ENCODE results near the gene PLEKHJ1. TPM values are rescaled to one million over a fixed set of nuclear protein-coding genes. Genes with fewer than 3 reads are reported as not detected.

The PLEKHJ1 gene
- total and polyA plus RNA-seq, 9 of the 15 experiments (the other 6 are each of a cell fraction or from before 2014, with no cell fraction given): 1.5 to 188 (median 63.9) TPM

GRCh38 chr19:2186071-2186846 lies 49.9 kb downstream of the PLEKHJ1 start:
- TF ChIP-seq POLR2G (IDR thresholded peaks at IDR 0.05; ENCODE audit: low read depth, low read length): 0 out of 2 replicates have a peak, but pooled peaks have one; percentile 1
- TF ChIP-seq ZBTB33 (CRISPR knock-in tag; IDR thresholded peaks at IDR 0.05): peak; percentile 79
- TF ChIP-seq DPF2 (IDR thresholded peaks at IDR 0.05): no peak
- Histone ChIP-seq H3K36me3 (ENCODE audit: control insufficient read depth, insufficient read depth, low read length) (peaks cover 92% of the 10 kb centered on the region), H3K4me3 (no peak overlapping the region), H2AFZ (ENCODE audit: low read depth, low read length) (no peak overlapping the region), H4K20me1 (replicated peaks; ENCODE audit: control insufficient read depth, insufficient read depth, low read length) (peaks cover 5% of the 10 kb centered on the region), H3K9me3 (replicated peaks; ENCODE audit: control insufficient read depth, insufficient read depth, low read depth, low read length) (no peaks in the 10 kb centered on the region), H3K9me1 (ENCODE audit: control insufficient read depth, insufficient read depth, low read length) (peaks cover 8% of the 10 kb centered on the region), H3K9ac (ENCODE audit: insufficient read depth in 1 of 2, low read depth in 2 of 2, low read length in 2 of 2) (peak overlapping the region in 1 of 2 experiments; percentile 58; a peak in 1 of 4 replicates), H3K4me1 (replicated peaks in 1 of 2; ENCODE audit: control insufficient read depth in 2 of 2, insufficient read depth in 2 of 2, low read length in 2 of 2) (peaks cover 0 to 54% of the 10 kb centered on the region in 2 experiments; a peak in 3 of 5 replicates), H3K27me3 (ENCODE audit: control insufficient read depth in 2 of 2, insufficient read depth in 2 of 2, low read length in 2 of 2) (no peaks in the 10 kb centered on the region), H3K27ac (ENCODE audit: extremely low read depth, low read depth, low read length) (no peak overlapping the region; the same call in 2 of the 3 replicates), H3K4me2 (ENCODE audit: insufficient read depth, low read length) (no peak overlapping the region), H3K79me2 (ENCODE audit: control insufficient read depth, insufficient read depth, low read length) (peaks cover 71% of the 10 kb centered on the region)
- in situ Hi-C loops (cut with MboI): no loop called here
- ChIA-PET POLR2A (interaction anchor here (0.6 to 2.5 kb wide), 5 partner anchors 9 to 44 kb away, joined by 3 to 8 read pairs (median 5); no protein-coding TSS in a partner anchor), CTCF (ENCODE audit: low intra/inter-chr PET ratio) (no interaction called here)
- 95% methylated on average over 28 of the region's 28 CpGs for WGBS (ENCODE audit: insufficient coverage, low coverage, missing lambda C conversion rate)
- no TSS peak for BruUV-seq (replicated peaks)
- no peak for FAIRE-seq
- no peak for DNase-seq (ENCODE audit: extremely low read depth in 1 of 4, low spot score in 3 of 4)
- intact Hi-C loops (cut with micrococcal nuclease): no loop called here
- no peak for ATAC-seq

All from K562 (cell line).